Stimulated activated CD4-positive, alpha-beta T cell treated with anti-CD3 and anti-CD28 coated beads, TNF-alpha, amount 100 ng/mL, for 24 hours (primary cell): ENCODE data around the gene MAPRE3.
A peak's percentile ranks its signal among the peaks of the same experiment; 100 is the strongest.

ENCODE experiments used
- DNase-seq, 3 experiments: peaks; one replicate each; pipeline ENCODE4 v3.0.0-alpha.2; 2020; ENCODE audit warnings: low read depth in 3 of 3

The MAPRE3 gene

DNA sequence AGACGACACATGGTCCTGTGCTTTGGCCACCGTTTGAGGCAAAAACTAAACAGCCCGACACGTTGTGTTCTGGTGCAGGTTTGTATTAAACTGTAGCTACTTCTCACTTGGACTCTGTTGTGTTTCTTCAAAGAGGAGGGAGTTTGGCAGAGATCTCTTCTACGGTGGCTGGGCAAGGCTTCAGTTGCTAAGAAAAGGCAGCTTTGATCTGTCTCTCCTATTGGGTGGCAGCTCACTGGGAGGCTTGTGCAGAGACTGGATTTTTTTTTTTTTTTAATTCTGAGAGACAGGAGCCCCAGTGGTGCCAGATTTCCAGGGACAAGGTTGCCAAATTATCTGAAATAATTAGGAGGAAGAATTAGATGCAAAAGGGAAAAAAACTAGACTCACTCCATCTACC, 20.2 kb upstream of the MAPRE3 start:
- DNase-seq = no peak

GRCh38 chr2:26951236-26951635, 19.2 kb upstream of the MAPRE3 start:
- DNase-seq = no peak

- DNase-seq = no peak
These were observed 18.1 kb upstream of the MAPRE3 start for GRCh38 chr2:26952374-26952773.

DNA sequence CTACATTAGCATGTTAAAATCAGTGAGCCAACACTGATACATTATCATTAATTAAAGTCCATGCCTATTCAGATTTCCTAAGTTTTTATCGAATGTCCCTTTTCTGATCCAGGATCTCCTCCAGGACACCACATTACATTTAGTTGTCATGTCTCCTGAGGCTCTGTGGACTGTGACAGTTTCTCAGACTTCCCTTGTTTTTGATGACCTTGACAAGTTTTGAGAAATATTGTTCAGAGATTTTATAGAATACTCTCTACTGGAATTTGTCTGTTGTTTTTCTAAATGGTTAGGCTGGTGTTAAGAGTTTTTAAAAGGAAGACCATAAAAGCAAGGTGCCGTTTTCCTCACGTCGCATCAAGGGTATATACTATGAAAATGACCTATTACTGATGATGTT, 16.3 kb upstream of the MAPRE3 start:
- no peak for DNase-seq

DNA sequence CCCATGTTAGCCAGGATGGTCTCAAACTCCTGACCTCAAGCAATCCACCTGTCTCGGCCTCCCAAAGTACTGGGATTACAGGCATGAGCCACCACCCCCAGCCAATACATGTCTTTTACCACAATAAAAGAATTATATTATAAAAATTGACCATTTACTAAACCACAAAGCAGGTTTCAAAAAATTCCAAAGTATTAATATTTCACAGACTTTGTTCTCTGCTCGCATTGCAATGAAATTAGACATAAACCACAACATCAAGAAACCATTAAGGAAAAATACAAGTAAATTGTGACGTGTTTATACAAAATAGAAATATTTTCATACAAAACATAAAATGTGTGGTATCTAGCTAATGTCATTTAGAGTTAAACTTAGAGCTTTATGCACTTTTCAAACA, 13.4 kb upstream of the MAPRE3 start:
- no peak for DNase-seq

DNA sequence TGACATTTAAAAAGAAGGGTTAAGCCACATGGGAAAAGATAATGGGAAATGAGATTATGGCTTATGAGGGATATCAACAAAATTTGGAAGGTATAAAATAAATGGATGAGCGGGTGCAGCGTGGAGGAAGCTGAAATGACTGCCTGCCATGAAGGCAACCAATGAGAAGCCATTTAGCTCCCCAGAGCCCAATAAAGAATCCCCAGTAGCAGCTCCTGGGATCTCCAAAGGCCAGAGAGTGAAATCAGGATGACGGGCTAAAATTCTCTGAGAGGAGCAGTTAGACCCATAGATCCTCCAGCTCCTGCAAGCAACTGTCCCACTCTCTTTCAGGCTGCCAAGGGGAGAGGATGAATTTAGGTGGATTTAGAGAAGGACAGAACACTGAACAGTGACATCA, 12.9 kb upstream of the MAPRE3 start:
- no peak for DNase-seq

- DNase-seq = no peak
These were observed 11.1 kb upstream of the MAPRE3 start for GRCh38 chr2:26959331-26959730.

- DNase-seq = no peak
These were observed 5.8 kb upstream of the MAPRE3 start for GRCh38 chr2:26964446-26965130.

DNA sequence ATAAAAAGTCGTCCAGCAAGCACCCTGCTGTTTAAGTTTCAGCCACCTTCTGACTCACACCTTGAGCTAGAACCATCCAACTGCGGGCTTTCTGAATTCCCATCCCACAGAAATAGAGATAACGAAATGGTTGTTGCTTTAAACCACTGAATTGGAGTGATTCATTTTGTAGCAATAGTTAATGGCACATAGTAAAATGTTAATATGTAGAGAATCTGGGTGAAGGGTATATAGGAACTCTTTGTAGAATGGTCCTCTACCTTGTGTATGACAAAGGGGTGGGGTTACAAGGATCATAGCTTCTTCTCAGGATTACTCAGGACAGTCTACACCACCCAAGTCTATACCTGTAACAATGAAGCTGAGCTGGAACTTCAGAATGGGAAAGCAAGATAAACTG, 2.4 kb upstream of the MAPRE3 start:
- DNase-seq = no peak

GRCh38 chr2:26969077-26969844, 1.2 kb upstream of the MAPRE3 start:
- no peak for DNase-seq

- DNase-seq = peak in 1 of 3 experiments; percentile 4
These were observed 641 bp downstream of the MAPRE3 start for GRCh38 chr2:26970928-26971627.

GRCh38 chr2:26971911-26972786, 1.7 kb downstream of the MAPRE3 start:
- no peak for DNase-seq

GRCh38 chr2:26974352-26974751, 3.9 kb downstream of the MAPRE3 start:
- DNase-seq = no peak

GRCh38 chr2:26975102-26975501, 4.7 kb downstream of the MAPRE3 start:
- no peak for DNase-seq

DNA sequence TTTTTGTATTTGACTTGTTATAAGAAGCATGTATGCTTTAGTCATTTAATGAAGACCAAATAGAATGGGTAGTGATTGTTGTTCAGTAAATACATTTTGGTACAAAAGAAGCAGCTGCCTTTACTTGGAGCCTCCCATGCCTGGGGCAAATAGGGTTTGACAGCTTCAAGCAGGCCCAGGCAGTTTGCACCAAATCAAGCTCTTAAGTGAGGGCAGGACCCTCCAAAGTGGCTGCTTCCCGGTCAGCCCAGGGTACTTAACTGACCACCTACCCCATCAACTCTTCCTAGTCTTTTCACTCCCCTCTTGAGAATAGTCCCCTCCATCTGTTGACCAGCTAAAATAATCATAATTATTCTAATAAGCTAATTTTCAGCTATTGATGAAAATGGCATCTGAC, 5.2 kb downstream of the MAPRE3 start:
- DNase-seq = no peak

DNA sequence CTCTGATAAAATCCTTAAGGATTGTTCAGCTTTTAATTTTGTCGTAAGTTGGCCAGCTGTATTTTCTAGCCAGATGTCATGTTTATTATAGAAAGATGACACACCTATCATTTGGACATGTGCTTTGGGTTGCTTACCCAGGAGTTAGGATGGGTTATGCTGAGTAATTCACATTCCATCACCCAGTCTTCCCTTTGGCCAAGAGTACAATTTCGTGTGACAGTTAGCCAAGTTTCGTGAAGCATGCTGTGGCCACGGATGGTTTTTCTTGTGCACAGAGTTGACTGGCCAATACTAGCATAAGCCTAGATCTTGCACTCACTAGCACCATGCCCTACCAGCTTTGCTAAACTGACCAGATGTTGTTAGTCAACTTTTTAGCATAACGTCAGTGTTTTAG, 5.8 kb downstream of the MAPRE3 start:
- DNase-seq = no peak

DNA sequence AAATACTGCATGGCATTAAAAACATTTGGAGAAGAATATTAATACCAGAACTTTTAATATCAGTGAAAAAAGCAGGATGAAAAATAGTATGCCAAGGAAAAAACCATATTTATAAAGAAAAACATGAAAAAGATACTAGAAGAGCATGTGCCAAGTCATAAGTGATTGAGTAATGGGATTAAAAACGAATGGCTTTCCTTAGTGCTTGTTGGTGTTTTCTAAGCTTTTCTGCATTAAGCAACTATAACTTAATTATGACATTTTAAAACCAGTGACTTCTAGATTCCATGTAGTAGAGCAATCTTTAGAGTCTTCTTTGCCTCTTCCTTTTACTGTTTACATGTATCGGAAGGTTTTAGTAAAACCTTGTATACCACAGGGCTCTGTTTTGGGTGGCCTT, 6.6 kb downstream of the MAPRE3 start:
- DNase-seq = no peak

GRCh38 chr2:26978061-26978596, 7.7 kb downstream of the MAPRE3 start:
- no peak for DNase-seq

DNA sequence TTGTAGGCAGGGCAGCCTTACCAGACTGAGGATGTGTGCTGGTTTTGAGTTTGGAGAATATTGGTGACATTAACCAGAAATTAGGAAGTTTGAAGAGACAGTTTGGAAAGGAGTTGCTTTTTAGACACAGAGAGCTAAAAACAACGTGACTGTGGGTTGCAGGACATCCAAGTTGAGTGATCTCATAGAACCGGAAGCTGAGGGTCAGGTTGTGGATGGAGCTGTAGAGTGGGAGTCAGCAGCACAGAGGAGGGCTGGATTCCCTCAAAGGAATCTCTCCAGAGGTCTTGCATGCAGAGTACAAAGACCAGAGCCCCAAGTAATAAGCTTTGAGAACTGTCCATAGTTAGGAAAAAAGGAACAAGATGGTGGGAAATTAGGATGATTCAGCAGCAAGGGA, 9.3 kb downstream of the MAPRE3 start:
- DNase-seq = no peak

DNA sequence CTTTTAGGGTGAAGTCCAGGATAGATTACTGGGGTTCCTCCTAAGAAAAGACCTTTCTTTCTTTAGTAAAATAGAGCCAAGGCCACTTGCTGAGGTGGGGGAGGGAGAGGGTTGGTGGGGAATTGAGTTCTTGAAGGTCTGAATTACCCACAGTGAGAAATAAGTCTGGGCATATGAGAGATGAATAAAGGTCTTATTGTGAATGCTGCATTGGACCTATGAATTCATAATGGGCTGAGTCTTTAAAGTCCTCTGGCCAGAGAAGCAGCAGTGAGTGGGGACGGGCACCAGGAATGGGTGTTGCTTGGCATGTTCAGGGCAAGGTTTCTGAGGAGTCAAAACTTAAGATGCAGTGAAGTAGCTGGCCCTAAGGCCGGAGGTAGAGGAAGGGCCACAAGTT, 10.5 kb downstream of the MAPRE3 start:
- DNase-seq = no peak

GRCh38 chr2:26982102-26982742, 11.8 kb downstream of the MAPRE3 start:
- DNase-seq = no peak
